Osteoblast (primary cell): ENCODE data around the gene SVOPL. TPM values are rescaled to one million over a fixed set of nuclear protein-coding genes. Genes with fewer than 3 reads are reported as not detected.

Source experiments
- DNase-seq: peaks from one replicate; pipeline ENCODE4 v3.0.0; 2011; ENCODE audit warnings: low spot score, mixed read lengths; ENCODE audit not compliant: insufficient read length; ENCODE audit errors: missing footprints
- H2AFZ ChIP-seq: 2 replicates; pipeline ENCODE4 v1.6.0; 2011; ENCODE audit warnings: mild to moderate bottlenecking, low read length
- H3K27ac ChIP-seq: 2 replicates; pipeline ENCODE4 v1.5.1; 2011; ENCODE audit warnings: mild to moderate bottlenecking, low read depth, low read length, moderate library complexity
- H3K27me3 ChIP-seq: 2 replicates; pipeline ENCODE4 v1.6.0; 2012; ENCODE audit warnings: mild to moderate bottlenecking, control low read depth, inconsistent platforms, low read length, moderate library complexity; ENCODE audit not compliant: insufficient read depth
- H3K36me3 ChIP-seq: 2 replicates; pipeline ENCODE4 v1.5.1; 2011; ENCODE audit warnings: mild to moderate bottlenecking, low read length, control low read depth, moderate library complexity; ENCODE audit not compliant: insufficient read depth
- H3K4me1 ChIP-seq: 2 replicates; pipeline ENCODE4 v1.5.1; 2011; ENCODE audit warnings: mild to moderate bottlenecking, low read length, control low read depth, moderate library complexity; ENCODE audit not compliant: insufficient read depth
- H3K4me2 ChIP-seq: 2 replicates; pipeline ENCODE4 v1.6.0; 2011; ENCODE audit warnings: mild to moderate bottlenecking, low read length; ENCODE audit not compliant: insufficient read depth
- H3K4me3 ChIP-seq: fragments of 200-600 bp; sonication (generic); 3 replicates; pipeline ENCODE4 v1.5.1; 2012; ENCODE audit warnings: mild to moderate bottlenecking, low read length, inconsistent platforms; ENCODE audit not compliant: insufficient read depth
- H3K79me2 ChIP-seq: 2 replicates; pipeline ENCODE4 v1.6.0; 2012; ENCODE audit warnings: mild to moderate bottlenecking, low read length, control low read depth, inconsistent platforms; ENCODE audit not compliant: insufficient read depth
- H3K9me3 ChIP-seq: 2 replicates; pipeline ENCODE4 v1.5.1; 2011; ENCODE audit warnings: low read depth, low read length, control low read depth
- H4K20me1 ChIP-seq: 2 replicates; pipeline ENCODE4 v1.6.0; 2012; ENCODE audit warnings: mild to moderate bottlenecking, low read length, control low read depth; ENCODE audit not compliant: insufficient read depth
- CTCF ChIP-seq: IDR thresholded peaks from 2 replicates; pipeline ENCODE4 v1.5.1; 2011; ENCODE audit warnings: mild to moderate bottlenecking, low read depth, low read length, moderate library complexity; ENCODE audit errors: extremely low read depth
- total RNA-seq: library from RNA; depleted of rRNA; stranded (reverse); fragments of >200 nt; gene quantifications from 2 replicates; pipeline ENCODE4 v1.2.3, GENCODE V29; 2012

Gene SVOPL
- total RNA-seq, 1 donor: not detected

DNA sequence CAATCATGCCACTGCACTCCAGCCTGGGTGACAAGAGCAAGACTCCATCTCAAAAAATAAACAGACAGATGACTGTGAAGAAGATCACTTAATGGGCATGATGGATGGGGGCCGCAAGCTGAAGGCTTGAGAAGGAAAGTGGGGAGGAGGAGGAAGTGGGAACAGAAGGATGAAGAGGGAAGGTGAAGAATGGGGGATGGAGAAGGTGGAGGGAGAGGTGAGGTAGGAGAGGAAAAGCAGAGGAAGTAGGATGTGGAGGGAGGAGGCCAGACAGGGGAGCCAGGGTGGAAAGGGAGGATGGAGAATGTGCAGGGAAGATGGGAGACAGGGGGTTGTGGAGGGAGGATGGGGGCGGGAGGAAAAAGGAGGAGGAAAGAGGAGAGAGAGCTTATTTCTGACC, 68.8 kb downstream of the SVOPL start:
- Histone ChIP-seq H3K4me1 (no peaks in the 10 kb centered on the region), H3K79me2 (no peaks in the 10 kb centered on the region), H3K27me3 (no peaks in the 10 kb centered on the region), H3K9me3 (no peaks in the 10 kb centered on the region), H2AFZ (no peak overlapping the region), H3K36me3 (no peaks in the 10 kb centered on the region), H3K27ac (no peak overlapping the region), H3K4me2 (no peak overlapping the region), H4K20me1 (no peaks in the 10 kb centered on the region), H3K4me3 (no peak overlapping the region)
- no peak for TF ChIP-seq CTCF
- DNase-seq: no peak

DNA sequence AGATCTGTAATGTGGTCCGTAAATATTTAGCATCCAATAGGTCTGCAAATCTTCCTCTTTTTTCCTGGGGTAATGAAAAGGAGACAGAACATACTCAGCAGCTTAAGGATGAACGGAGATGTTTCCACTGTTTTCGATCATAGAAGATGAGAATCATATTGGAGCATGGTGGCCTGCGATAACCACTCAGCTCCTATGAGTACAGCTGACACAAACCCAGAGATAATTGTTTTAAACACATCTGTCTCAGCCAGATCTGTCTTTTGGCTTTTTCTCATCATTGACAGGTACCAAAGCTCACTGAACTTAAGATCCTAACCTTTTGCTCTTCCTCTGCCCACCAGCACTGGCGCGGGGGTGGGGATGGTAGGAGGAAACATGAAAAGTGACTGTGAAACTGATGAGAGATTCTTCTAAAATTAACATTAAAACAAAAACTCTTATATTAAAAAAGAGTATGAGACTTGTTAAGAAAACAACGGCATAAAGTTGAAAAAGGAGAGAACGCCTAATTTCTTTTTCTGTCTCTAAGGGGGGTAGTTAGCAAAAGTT, 71.0 kb downstream of the SVOPL start:
- no peaks in the 10 kb centered on the region for H3K4me1 ChIP-seq
- H3K79me2 ChIP-seq: no peaks in the 10 kb centered on the region
- H2AFZ ChIP-seq: no peak overlapping the region
- H3K27me3 ChIP-seq: no peaks in the 10 kb centered on the region
- no peak overlapping the region for H3K4me3 ChIP-seq
- H3K27ac ChIP-seq: no peak overlapping the region
- TF ChIP-seq CTCF: no peak
- no peaks in the 10 kb centered on the region for H3K9me3 ChIP-seq
- DNase-seq: no peak
- no peaks in the 10 kb centered on the region for H4K20me1 ChIP-seq
- H3K36me3 ChIP-seq: no peaks in the 10 kb centered on the region
- H3K4me2 ChIP-seq: no peak overlapping the region

DNA sequence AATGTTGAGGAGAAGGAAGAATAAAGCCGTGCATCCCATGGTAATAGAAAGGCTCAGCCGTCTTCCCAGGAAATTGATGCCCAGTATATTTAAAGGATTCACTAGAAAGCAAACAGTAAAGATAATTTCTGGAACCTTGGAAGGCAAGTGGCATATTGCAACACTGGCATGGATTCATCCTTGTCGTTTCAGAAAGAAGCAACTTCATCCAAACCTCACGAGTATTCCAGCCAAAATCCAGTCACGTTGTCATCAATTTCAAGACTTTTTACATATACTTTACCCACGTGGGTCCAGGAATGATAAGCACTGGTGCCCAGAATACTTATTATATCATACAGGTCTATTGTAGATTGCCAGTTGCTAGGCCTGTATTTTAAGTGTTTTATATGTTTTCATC, 73.8 kb downstream of the SVOPL start:
- no peak overlapping the region for H3K27ac ChIP-seq
- no peaks in the 10 kb centered on the region for H3K27me3 ChIP-seq
- H4K20me1 ChIP-seq: no peaks in the 10 kb centered on the region
- DNase-seq: no peak
- H3K9me3 ChIP-seq: no peaks in the 10 kb centered on the region
- no peak for TF ChIP-seq CTCF
- no peak overlapping the region for H3K4me2 ChIP-seq
- no peaks in the 10 kb centered on the region for H3K79me2 ChIP-seq
- H3K36me3 ChIP-seq: no peaks in the 10 kb centered on the region
- no peaks in the 10 kb centered on the region for H3K4me1 ChIP-seq
- no peak overlapping the region for H3K4me3 ChIP-seq
- H2AFZ ChIP-seq: no peak overlapping the region

- H3K4me1 ChIP-seq: no peaks in the 10 kb centered on the region
- H2AFZ ChIP-seq: no peak overlapping the region
- no peak for DNase-seq
- no peaks in the 10 kb centered on the region for H3K27me3 ChIP-seq
- H3K4me2 ChIP-seq: no peak overlapping the region
- no peaks in the 10 kb centered on the region for H3K79me2 ChIP-seq
- H4K20me1 ChIP-seq: no peaks in the 10 kb centered on the region
- H3K9me3 ChIP-seq: no peaks in the 10 kb centered on the region
- no peaks in the 10 kb centered on the region for H3K36me3 ChIP-seq
- H3K4me3 ChIP-seq: no peak overlapping the region
- no peak for TF ChIP-seq CTCF
- no peak overlapping the region for H3K27ac ChIP-seq
These were observed 74.3 kb downstream of the SVOPL start for GRCh38 chr7:138626846-138627245.
